Activated naive CD8-positive, alpha-beta T cell treated with anti-CD3 and anti-CD28 coated beads, Interleukin-2, amount 50 U/mL, for 24 hours (primary cell): ENCODE measurements around the gene ZNF860.
"Not testable (repeated sequence)": the region's sequence is repeated elsewhere in the genome, so short reads cannot be mapped to it uniquely, and the experiment has no call there.

ENCODE experiments used
- ATAC-seq: fragments of 150-1000 bp; cut with Tn5 transposase; one replicate; pipeline ENCODE4 v1.10.0; 2021
- DNase-seq: peaks from one replicate; pipeline ENCODE4 v3.0.0; 2021
- H3K27ac Mint-ChIP-seq: one replicate; pipeline ENCODE4 v1.8.0; 2021; ENCODE audit warnings: mild to moderate bottlenecking, mixed read lengths
- H3K27me3 Mint-ChIP-seq: one replicate; pipeline ENCODE4 v1.8.0; 2021; ENCODE audit warnings: mixed read lengths
- H3K36me3 Mint-ChIP-seq: one replicate; pipeline ENCODE4 v1.8.0; 2021; ENCODE audit warnings: low read depth, mixed read lengths
- H3K4me1 Mint-ChIP-seq: one replicate; pipeline ENCODE4 v1.8.0; 2021; ENCODE audit warnings: mixed read lengths
- H3K4me3 Mint-ChIP-seq: one replicate; pipeline ENCODE4 v1.8.0; 2021; ENCODE audit warnings: mild to moderate bottlenecking, moderate library complexity, mixed read lengths
- H3K9me3 Mint-ChIP-seq: one replicate; pipeline ENCODE4 v1.8.0; 2021; ENCODE audit warnings: mixed read lengths

The ZNF860 gene

GRCh38 chr3:31974471-31974870, 7.1 kb upstream of the ZNF860 start:
- H3K27me3 Mint-ChIP-seq, result peaks cover 25% of the 10 kb centered on the region
- H3K27ac Mint-ChIP-seq, result no peak overlapping the region
- H3K4me3 Mint-ChIP-seq, result no peak overlapping the region
- no peaks in the 10 kb centered on the region for H3K36me3 Mint-ChIP-seq
- ATAC-seq (no peak), DNase-seq (no peak)
- H3K4me1 Mint-ChIP-seq, result peaks cover 20% of the 10 kb centered on the region
- H3K9me3 Mint-ChIP-seq, result no peaks in the 10 kb centered on the region

GRCh38 chr3:31974964-31975363, 6.6 kb upstream of the ZNF860 start:
- no peak for DNase-seq
- peaks cover 23% of the 10 kb centered on the region for H3K4me1 Mint-ChIP-seq
- H3K4me3 Mint-ChIP-seq, result no peak overlapping the region
- no peak overlapping the region for H3K27ac Mint-ChIP-seq
- ATAC-seq, result no peak
- H3K9me3 Mint-ChIP-seq, result no peaks in the 10 kb centered on the region
- peaks cover 28% of the 10 kb centered on the region for H3K27me3 Mint-ChIP-seq
- H3K36me3 Mint-ChIP-seq, result no peaks in the 10 kb centered on the region

- DNase-seq (no peak), ATAC-seq (no peak)
- Mint-ChIP-seq H3K36me3 (no peaks in the 10 kb centered on the region), H3K27ac (no peak overlapping the region), H3K4me3 (no peak overlapping the region), H3K27me3 (peaks cover 32% of the 10 kb centered on the region), H3K4me1 (peaks cover 27% of the 10 kb centered on the region), H3K9me3 (no peaks in the 10 kb centered on the region)
Measured at GRCh38 chr3:31976302-31976701, 5.2 kb upstream of the ZNF860 start.

- Mint-ChIP-seq H3K4me1 (peaks cover 28% of the 10 kb centered on the region), H3K27ac (no peak overlapping the region), H3K36me3 (no peaks in the 10 kb centered on the region), H3K9me3 (no peaks in the 10 kb centered on the region), H3K27me3 (peaks cover 46% of the 10 kb centered on the region), H3K4me3 (no peak overlapping the region)
- DNase-seq (no peak), ATAC-seq (no peak)
Measured at GRCh38 chr3:31977736-31978135, 3.8 kb upstream of the ZNF860 start.

- no peak overlapping the region for H3K27ac Mint-ChIP-seq
- ATAC-seq (no peak), DNase-seq (no peak)
- H3K27me3 Mint-ChIP-seq, result peaks cover 48% of the 10 kb centered on the region
- H3K9me3 Mint-ChIP-seq, result no peaks in the 10 kb centered on the region
- no peaks in the 10 kb centered on the region for H3K36me3 Mint-ChIP-seq
- H3K4me1 Mint-ChIP-seq, result peaks cover 28% of the 10 kb centered on the region
- peak overlapping the region; percentile 81 for H3K4me3 Mint-ChIP-seq
Measured at GRCh38 chr3:31978553-31978952, 3.0 kb upstream of the ZNF860 start.

- H3K4me1 Mint-ChIP-seq, result peaks cover 28% of the 10 kb centered on the region
- peak; percentile 62 for ATAC-seq
Measured at GRCh38 chr3:31979001-31979697, 2.4 kb upstream of the ZNF860 start.

GRCh38 chr3:31980530-31981205, 882 bp upstream of the ZNF860 start:
- peaks cover 28% of the 10 kb centered on the region for H3K4me1 Mint-ChIP-seq
- peak overlapping the region; percentile 51 for H3K27ac Mint-ChIP-seq
- peaks cover 45% of the 10 kb centered on the region for H3K27me3 Mint-ChIP-seq
- H3K9me3 Mint-ChIP-seq, result no peaks in the 10 kb centered on the region
- H3K4me3 Mint-ChIP-seq, result peak overlapping the region; percentile 81
- H3K36me3 Mint-ChIP-seq, result no peaks in the 10 kb centered on the region
- peak; percentile 48 for ATAC-seq
- DNase-seq, result peak; percentile 43

More at GRCh38 chr3:31979001-31979697, 2.4 kb upstream of the ZNF860 start:
- H3K4me3 Mint-ChIP-seq, result peak overlapping the region; percentile 81
- H3K9me3 Mint-ChIP-seq, result no peaks in the 10 kb centered on the region
- peak overlapping the region; percentile 78 for H3K27ac Mint-ChIP-seq
- peaks cover 48% of the 10 kb centered on the region for H3K27me3 Mint-ChIP-seq
- H3K36me3 Mint-ChIP-seq, result no peaks in the 10 kb centered on the region
- DNase-seq, result no peak

- no peak overlapping the region for H3K4me3 Mint-ChIP-seq
- H3K9me3 Mint-ChIP-seq, result no peaks in the 10 kb centered on the region
- H3K27me3 Mint-ChIP-seq, result peaks cover 24% of the 10 kb centered on the region
- DNase-seq, result no peak
- peaks cover 13% of the 10 kb centered on the region for H3K4me1 Mint-ChIP-seq
- no peak overlapping the region for H3K27ac Mint-ChIP-seq
- peaks cover 4% of the 10 kb centered on the region for H3K36me3 Mint-ChIP-seq
- no peak for ATAC-seq
Measured at GRCh38 chr3:31984321-31984720, 2.8 kb downstream of the ZNF860 start.

GRCh38 chr3:31985831-31986230, 4.3 kb downstream of the ZNF860 start:
- DNase-seq (no peak), ATAC-seq (no peak)
- Mint-ChIP-seq H3K27ac (no peak overlapping the region), H3K27me3 (peaks cover 16% of the 10 kb centered on the region), H3K4me1 (peaks cover 4% of the 10 kb centered on the region), H3K9me3 (no peaks in the 10 kb centered on the region), H3K36me3 (peaks cover 4% of the 10 kb centered on the region), H3K4me3 (no peak overlapping the region)

GRCh38 chr3:31988271-31988670, 6.7 kb downstream of the ZNF860 start:
- H3K36me3 Mint-ChIP-seq, result peaks cover 6% of the 10 kb centered on the region
- H3K4me1 Mint-ChIP-seq, result no peaks in the 10 kb centered on the region
- DNase-seq (no peak), ATAC-seq (no peak)
- peaks cover 2% of the 10 kb centered on the region for H3K27me3 Mint-ChIP-seq
- H3K9me3 Mint-ChIP-seq, result peaks cover 4% of the 10 kb centered on the region
- no peak overlapping the region for H3K4me3 Mint-ChIP-seq
- no peak overlapping the region for H3K27ac Mint-ChIP-seq

GRCh38 chr3:31992995-31993394, 11.4 kb downstream of the ZNF860 start:
- not testable (repeated sequence) for DNase-seq, H3K36me3 Mint-ChIP-seq, H3K27ac Mint-ChIP-seq, H3K4me1 Mint-ChIP-seq, H3K4me3 Mint-ChIP-seq, H3K9me3 Mint-ChIP-seq, H3K27me3 Mint-ChIP-seq, ATAC-seq

GRCh38 chr3:31993843-31994242, 12.3 kb downstream of the ZNF860 start:
- ATAC-seq (no peak), DNase-seq (no peak)
- Mint-ChIP-seq H3K4me3 (no peak overlapping the region), H3K36me3 (peaks cover 2% of the 10 kb centered on the region), H3K4me1 (peaks cover 10% of the 10 kb centered on the region), H3K27ac (no peak overlapping the region), H3K9me3 (peaks cover 4% of the 10 kb centered on the region), H3K27me3 (peaks cover 5% of the 10 kb centered on the region)

GRCh38 chr3:31995026-31995425, 13.5 kb downstream of the ZNF860 start:
- H3K4me1 Mint-ChIP-seq, result peaks cover 14% of the 10 kb centered on the region
- H3K4me3 Mint-ChIP-seq, H3K36me3 Mint-ChIP-seq, ATAC-seq, DNase-seq, H3K27ac Mint-ChIP-seq, H3K9me3 Mint-ChIP-seq, H3K27me3 Mint-ChIP-seq: not testable (repeated sequence)

- no peak overlapping the region for H3K4me3 Mint-ChIP-seq
- peaks cover 5% of the 10 kb centered on the region for H3K27me3 Mint-ChIP-seq
- peaks cover 4% of the 10 kb centered on the region for H3K9me3 Mint-ChIP-seq
- DNase-seq (no peak), ATAC-seq (peak; percentile 59)
- H3K36me3 Mint-ChIP-seq, result peaks cover 2% of the 10 kb centered on the region
- no peak overlapping the region for H3K27ac Mint-ChIP-seq
- H3K4me1 Mint-ChIP-seq, result peaks cover 14% of the 10 kb centered on the region
Measured at GRCh38 chr3:31996195-31996594, 14.6 kb downstream of the ZNF860 start.

GRCh38 chr3:31997500-31997899, 15.9 kb downstream of the ZNF860 start:
- Mint-ChIP-seq H3K36me3 (peaks cover under 1% of the 10 kb centered on the region), H3K27ac (no peak overlapping the region), H3K27me3 (peaks cover 4% of the 10 kb centered on the region), H3K9me3 (peaks cover 1% of the 10 kb centered on the region), H3K4me1 (peaks cover 14% of the 10 kb centered on the region), H3K4me3 (no peak overlapping the region)
- DNase-seq, result no peak
- ATAC-seq, result no peak
